ENCODE results near the gene TCL1A. TPM values are rescaled to one million over a fixed set of nuclear protein-coding genes. Genes with fewer than 3 reads are reported as not detected.

TCL1A gene
- total and polyA plus RNA-seq, 9 of the 15 experiments (the other 6 are each of a cell fraction or from before 2014, with no cell fraction given): 0.10 to 0.11 TPM; not detected in 7

DNA sequence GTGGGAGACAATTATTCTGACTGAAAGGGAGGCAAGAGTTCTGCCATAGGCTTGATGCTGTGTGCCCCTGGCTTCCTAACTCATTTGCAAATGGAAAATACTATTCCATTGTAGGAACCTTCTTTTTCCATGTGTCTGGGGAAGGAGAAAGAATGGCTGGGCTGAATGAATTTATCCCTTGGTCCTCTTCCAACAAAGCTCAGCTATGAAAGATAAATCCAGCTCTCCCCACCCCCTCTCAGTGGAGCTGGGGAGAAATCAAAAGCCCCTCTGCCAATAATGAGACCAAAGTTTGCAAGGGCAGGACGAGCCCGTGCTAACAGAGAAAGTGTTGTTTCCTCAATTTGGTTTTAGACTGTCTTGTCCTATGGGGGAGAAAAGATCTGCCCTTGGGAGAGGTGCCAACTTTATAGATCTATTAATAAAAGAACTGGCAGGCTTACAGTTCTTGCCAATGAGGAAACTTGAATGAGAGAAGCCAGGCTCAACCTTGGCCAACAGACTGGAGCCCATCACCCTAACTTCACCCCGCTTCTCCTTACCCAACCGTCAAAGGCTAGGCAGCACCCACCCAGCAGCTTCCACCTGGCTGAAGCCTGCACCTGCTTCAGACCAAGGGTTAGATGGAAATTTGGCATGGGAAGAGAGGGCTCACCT, 36.6 kb downstream of the TCL1A start:
- Histone ChIP-seq H3K9ac (ENCODE audit: insufficient read depth in 1 of 2, low read depth in 2 of 2, low read length in 2 of 2) (no peak overlapping the region), H3K4me3 (no peak overlapping the region), H4K20me1 (replicated peaks; ENCODE audit: control insufficient read depth, insufficient read depth, low read length) (no peaks in the 10 kb centered on the region), H3K27ac (ENCODE audit: extremely low read depth, low read depth, low read length) (no peak overlapping the region), H3K4me1 (replicated peaks in 1 of 2; ENCODE audit: control insufficient read depth in 2 of 2, insufficient read depth in 2 of 2, low read length in 2 of 2) (no peaks in the 10 kb centered on the region), H3K9me3 (replicated peaks; ENCODE audit: control insufficient read depth, insufficient read depth, low read depth, low read length) (no peaks in the 10 kb centered on the region), H2AFZ (ENCODE audit: low read depth, low read length) (no peak overlapping the region), H3K4me2 (ENCODE audit: insufficient read depth, low read length) (no peak overlapping the region), H3K9me1 (ENCODE audit: control insufficient read depth, insufficient read depth, low read length) (no peaks in the 10 kb centered on the region), H3K27me3 (ENCODE audit: control insufficient read depth in 2 of 2, insufficient read depth in 2 of 2, low read length in 2 of 2) (peaks cover 0 to 5% of the 10 kb centered on the region in 2 experiments; a peak in 1 of 5 replicates), H3K36me3 (ENCODE audit: control insufficient read depth, insufficient read depth, low read length) (no peaks in the 10 kb centered on the region), H3K79me2 (ENCODE audit: control insufficient read depth, insufficient read depth, low read length) (no peaks in the 10 kb centered on the region)
- CTCF ChIA-PET (ENCODE audit: low intra/inter-chr PET ratio): no interaction called here
- TF ChIP-seq ARID1B (IDR thresholded peaks at IDR 0.05): no peak
- TF ChIP-seq ZNF311 (CRISPR knock-in tag; IDR thresholded peaks at IDR 0.05): no peak
- TF ChIP-seq ZNF639 (CRISPR knock-in tag; conservative IDR thresholded peaks at IDR 0.05 in 1 of 2, IDR thresholded peaks at IDR 0.05 in 1 of 2): no peak
- TF ChIP-seq JUN (IDR thresholded peaks at IDR 0.05; ENCODE audit: borderline replicate concordance, low read depth, low read length): no peak
- no peak for TF ChIP-seq JUN (CRISPR knock-in tag; IDR thresholded peaks at IDR 0.05; ENCODE audit: borderline replicate concordance)
- no peak for TF ChIP-seq SMARCB1 (IDR thresholded peaks at IDR 0.05; ENCODE audit: insufficient read length, low read depth)
- no peak for TF ChIP-seq FOXJ2 (tag; IDR thresholded peaks at IDR 0.05)
- TF ChIP-seq E2F1 (CRISPR knock-in tag; IDR thresholded peaks at IDR 0.05): no peak
- no peak for TF ChIP-seq FOSL1 (tag; conservative IDR thresholded peaks at IDR 0.05)
- TF ChIP-seq TRIM28 (IDR thresholded peaks at IDR 0.05): no peak
- no peak for TF ChIP-seq NR2C2 (CRISPR knock-in tag; IDR thresholded peaks at IDR 0.05)
- TF ChIP-seq NR2C2 (tag; IDR thresholded peaks at IDR 0.05): no peak
- TF ChIP-seq POU5F1 (IDR thresholded peaks at IDR 0.05; ENCODE audit: borderline replicate concordance, low read depth, low read length, partially characterized antibody): no peak
- WGBS (ENCODE audit: insufficient coverage, low coverage, missing lambda C conversion rate): 0% methylated on average over 4 of the region's 4 CpGs
- intact Hi-C loops (cut with micrococcal nuclease) (no loop called here), in situ Hi-C loops (cut with MboI) (no loop called here)
- ATAC-seq: no peak
- POLR2A ChIA-PET: interaction anchor here (0.6 kb wide), 1 partner anchor 10 kb away, joined by 3 read pairs; no protein-coding TSS in a partner anchor
- no TSS peak for BruUV-seq (replicated peaks)
- DNase-seq (ENCODE audit: extremely low read depth in 1 of 4, low spot score in 3 of 4): no peak
- FAIRE-seq: no peak
